ENCODE results near the gene MCF2L2. TPM values are rescaled to one million over a fixed set of nuclear protein-coding genes. Genes with fewer than 3 reads are reported as not detected.

The MCF2L2 gene
- total RNA-seq, 1 donor from 2014 or later, result not detected

- no peak for DNase-seq (ENCODE audit: low spot score in 2 of 2)
- Histone ChIP-seq H3K27ac (no peak overlapping the region), H3K27me3 (no peaks in the 10 kb centered on the region), H3K9me3 (no peaks in the 10 kb centered on the region), H3K4me1 (peaks cover 5 to 27% of the 10 kb centered on the region in 2 donors), H3K4me3 (no peak overlapping the region), H3K36me3 (no peaks in the 10 kb centered on the region)
- intact Hi-C loops (cut with DNase I), result no loop called here
- TF ChIP-seq, protein P1, sequence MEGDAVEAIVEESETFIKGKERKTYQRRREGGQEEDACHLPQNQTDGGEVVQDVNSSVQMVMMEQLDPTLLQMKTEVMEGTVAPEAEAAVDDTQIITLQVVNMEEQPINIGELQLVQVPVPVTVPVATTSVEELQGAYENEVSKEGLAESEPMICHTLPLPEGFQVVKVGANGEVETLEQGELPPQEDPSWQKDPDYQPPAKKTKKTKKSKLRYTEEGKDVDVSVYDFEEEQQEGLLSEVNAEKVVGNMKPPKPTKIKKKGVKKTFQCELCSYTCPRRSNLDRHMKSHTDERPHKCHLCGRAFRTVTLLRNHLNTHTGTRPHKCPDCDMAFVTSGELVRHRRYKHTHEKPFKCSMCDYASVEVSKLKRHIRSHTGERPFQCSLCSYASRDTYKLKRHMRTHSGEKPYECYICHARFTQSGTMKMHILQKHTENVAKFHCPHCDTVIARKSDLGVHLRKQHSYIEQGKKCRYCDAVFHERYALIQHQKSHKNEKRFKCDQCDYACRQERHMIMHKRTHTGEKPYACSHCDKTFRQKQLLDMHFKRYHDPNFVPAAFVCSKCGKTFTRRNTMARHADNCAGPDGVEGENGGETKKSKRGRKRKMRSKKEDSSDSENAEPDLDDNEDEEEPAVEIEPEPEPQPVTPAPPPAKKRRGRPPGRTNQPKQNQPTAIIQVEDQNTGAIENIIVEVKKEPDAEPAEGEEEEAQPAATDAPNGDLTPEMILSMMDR (IDR thresholded peaks at IDR 0.05), result no peak
Measured at GRCh38 chr3:183283886-183284285, 144.5 kb downstream of the MCF2L2 start.

DNA sequence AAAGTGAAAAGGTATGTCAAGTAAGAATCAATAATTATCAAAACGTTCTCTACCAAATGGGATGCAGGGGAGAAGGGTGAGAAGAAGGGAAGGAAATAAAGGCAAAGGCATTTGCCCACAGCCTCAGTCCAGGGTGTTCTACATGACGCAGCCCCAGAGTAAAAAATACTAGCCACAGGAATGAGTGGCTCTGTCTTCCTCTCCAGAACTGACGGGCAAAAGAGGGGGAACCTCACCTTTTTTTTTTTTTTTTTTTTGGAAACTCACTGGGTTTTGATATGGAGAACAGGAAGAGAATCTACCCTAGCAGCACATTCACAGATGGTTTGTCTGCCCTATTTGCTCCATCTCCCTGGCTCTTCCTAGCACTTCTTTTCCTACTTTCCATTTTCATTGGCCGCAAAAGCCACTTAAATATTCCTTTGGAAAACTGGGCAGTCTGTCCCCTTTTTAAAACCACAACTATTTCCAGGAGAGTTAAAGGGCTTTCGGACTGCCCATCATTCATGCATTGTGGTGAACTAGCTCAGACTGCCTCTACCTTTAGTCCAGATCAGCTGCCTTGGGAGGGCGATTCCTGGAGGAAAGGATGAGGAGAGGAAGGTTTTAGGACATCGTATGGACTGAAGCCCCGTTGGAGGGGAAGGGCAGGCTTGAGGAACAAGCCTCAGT, 147.2 kb downstream of the MCF2L2 start:
- Histone ChIP-seq H3K9me3 (no peaks in the 10 kb centered on the region), H3K27ac (no peak overlapping the region), H3K4me3 (no peak overlapping the region), H3K27me3 (no peaks in the 10 kb centered on the region), H3K4me1 (peaks cover 5 to 18% of the 10 kb centered on the region in 2 donors), H3K36me3 (no peaks in the 10 kb centered on the region)
- intact Hi-C loops (cut with DNase I), result no loop called here
- TF ChIP-seq, protein P1 (IDR thresholded peaks at IDR 0.05), result no peak
- DNase-seq (ENCODE audit: low spot score in 2 of 2), result no peak

DNA sequence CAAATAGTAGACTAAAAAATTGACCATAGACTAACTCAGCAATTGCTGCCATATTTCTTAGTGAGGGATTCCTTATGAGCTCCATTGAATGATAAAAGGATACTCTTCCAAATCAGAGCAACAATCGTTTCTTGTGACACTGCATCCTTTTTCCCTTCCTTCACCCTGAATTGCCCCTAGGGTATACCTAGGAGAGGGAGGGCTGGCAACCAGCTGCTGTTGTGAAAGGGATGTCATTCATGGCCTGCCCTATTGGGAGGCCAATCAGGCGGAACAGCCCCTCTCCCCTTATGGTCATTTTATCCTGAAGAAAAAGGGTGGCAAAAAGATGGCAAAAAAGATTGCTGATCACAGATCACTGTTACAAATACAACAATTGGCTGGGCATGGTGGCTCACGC, 149.0 kb downstream of the MCF2L2 start:
- Histone ChIP-seq H3K9me3 (no peaks in the 10 kb centered on the region), H3K4me3 (no peak overlapping the region), H3K4me1 (peaks cover 0 to under 1% of the 10 kb centered on the region in 2 donors), H3K27me3 (no peaks in the 10 kb centered on the region), H3K27ac (no peak overlapping the region), H3K36me3 (no peaks in the 10 kb centered on the region)
- TF ChIP-seq, protein P1 (IDR thresholded peaks at IDR 0.05), result no peak
- intact Hi-C loops (cut with DNase I), result no loop called here
- DNase-seq (ENCODE audit: low spot score in 2 of 2), result no peak

DNA sequence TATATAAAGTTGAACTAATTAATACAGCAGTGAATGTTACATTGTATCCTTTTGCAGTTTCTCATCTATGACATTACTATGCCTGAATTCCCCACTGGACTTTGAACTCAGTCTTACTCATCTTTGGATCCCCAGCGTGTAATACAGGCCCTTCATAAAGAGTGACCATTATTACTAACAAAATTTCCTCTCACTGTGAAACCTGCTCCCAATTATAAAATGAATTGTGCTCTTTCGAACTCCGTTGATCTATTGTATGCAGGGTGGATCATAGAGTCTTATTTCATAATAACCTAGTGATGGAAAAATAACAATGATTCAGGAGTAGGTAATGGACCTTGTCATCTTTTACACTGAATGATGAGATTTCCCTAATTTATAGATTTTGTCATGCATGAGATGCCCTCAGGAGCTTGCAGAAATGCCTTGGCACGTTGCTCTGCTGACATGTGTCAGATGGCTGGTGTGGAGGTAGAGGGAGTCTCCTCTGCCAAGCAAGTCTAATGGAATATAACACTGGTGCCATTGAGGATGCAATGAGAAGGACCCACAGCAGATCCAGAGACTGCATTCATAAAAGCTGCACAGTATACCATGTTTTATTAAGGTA, 149.8 kb downstream of the MCF2L2 start:
- DNase-seq (ENCODE audit: low spot score in 2 of 2), result no peak
- Histone ChIP-seq H3K9me3 (no peaks in the 10 kb centered on the region), H3K36me3 (no peaks in the 10 kb centered on the region), H3K4me3 (no peak overlapping the region), H3K27ac (no peak overlapping the region), H3K27me3 (no peaks in the 10 kb centered on the region), H3K4me1 (no peaks in the 10 kb centered on the region)
- TF ChIP-seq, protein P1 (IDR thresholded peaks at IDR 0.05), result no peak
- intact Hi-C loops (cut with DNase I), result no loop called here

DNA sequence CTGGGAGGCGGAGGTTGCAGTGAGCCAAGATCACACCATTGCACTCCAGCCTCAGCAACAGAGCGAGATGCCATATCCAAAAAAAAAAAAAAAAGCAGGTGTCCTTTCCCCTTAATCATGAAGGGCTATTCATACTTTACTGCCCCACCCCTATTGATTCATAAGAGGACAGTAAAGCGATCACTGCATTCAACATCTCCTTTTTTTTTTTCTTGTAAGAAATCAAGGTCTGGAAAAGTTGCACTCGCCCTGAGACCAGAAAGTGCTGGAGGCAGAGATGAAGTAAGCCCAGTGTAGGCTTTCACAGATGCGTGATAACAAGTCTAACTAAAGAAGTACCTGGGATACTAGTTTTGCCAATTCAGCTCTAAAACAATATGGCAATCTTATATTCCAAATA, 151.2 kb downstream of the MCF2L2 start:
- H3K4me1 ChIP-seq, result no peaks in the 10 kb centered on the region
- no peaks in the 10 kb centered on the region for H3K27me3 ChIP-seq
- intact Hi-C loops (cut with DNase I), result no loop called here
- H3K4me3 ChIP-seq, result no peak overlapping the region
- no peaks in the 10 kb centered on the region for H3K36me3 ChIP-seq
- no peaks in the 10 kb centered on the region for H3K9me3 ChIP-seq
- TF ChIP-seq, protein P1 (IDR thresholded peaks at IDR 0.05), result no peak
- DNase-seq (ENCODE audit: low spot score in 2 of 2), result no peak
- no peak overlapping the region for H3K27ac ChIP-seq
